Colonic mucosa (tissue), 4 donors: ENCODE measurements around the gene NDUFB8. TPM values are rescaled to one million over a fixed set of nuclear protein-coding genes. Genes with fewer than 3 reads are reported as not detected.
A peak's percentile ranks its signal among the peaks of the same experiment; 100 is the strongest.
"Not testable (repeated sequence)": the region's sequence is repeated elsewhere in the genome, so short reads cannot be mapped to it uniquely, and the experiment has no call there.

Experiments used
- DNase-seq: peaks from one replicate; pipeline ENCODE4 v3.0.0-alpha.2; 2020
- H3K27ac ChIP-seq: fragments of 200-600 bp; one replicate; pipeline ENCODE4 v1.8.0; 2021
- H3K27me3 ChIP-seq: fragments of 200-600 bp; one replicate; pipeline ENCODE4 v1.8.0; 2021
- H3K36me3 ChIP-seq: fragments of 200-600 bp; one replicate; pipeline ENCODE4 v1.8.0; 2021
- H3K4me1 ChIP-seq: fragments of 200-600 bp; one replicate; pipeline ENCODE4 v1.8.0; 2021; ENCODE audit warnings: mild to moderate bottlenecking
- H3K4me3 ChIP-seq: fragments of 200-600 bp; one replicate; pipeline ENCODE4 v1.8.0; 2021
- H3K9ac ChIP-seq, 2 donors: one replicate each; pipeline ENCODE4 v1.7.0; 2013; ENCODE audit warnings: control low read depth in 2 of 2, low read depth in 2 of 2, low read length in 2 of 2
- H3K9me3 ChIP-seq: fragments of 200-600 bp; one replicate; pipeline ENCODE4 v1.8.0; 2021
- intact Hi-C: fragments of 100-400 bp; cut with DNase I; formaldehyde crosslinking; loops from one replicate; pipeline ENCODE4 v1.14.1; 2022
- total RNA-seq, 2 donors: library from RNA; stranded (reverse); fragmentation: NEBNext Ultra II Directional in 1 of 2; extraction: Animal tissue kit (Norgen Biotek cat#: 25700) in 1 of 2; gene quantifications; one replicate each; pipeline ENCODE4 v1.2.1, GENCODE V29; 2021
- TF ChIP-seq, protein P1 (sequence below): fragments of 200-600 bp; IDR thresholded peaks from one replicate; pipeline ENCODE4 v1.8.0; 2022; ENCODE audit warnings: antibody characterized with exemption, mild to moderate bottlenecking
- donor health status: healthy.
- donor health status: DM: no; HTN: no; CAD: no.
- donor health status: DM: no; HTN: no; CAD: no.

NDUFB8 gene
- total RNA-seq = 100 to 1,000 TPM; 189 to 243 TPM

DNA sequence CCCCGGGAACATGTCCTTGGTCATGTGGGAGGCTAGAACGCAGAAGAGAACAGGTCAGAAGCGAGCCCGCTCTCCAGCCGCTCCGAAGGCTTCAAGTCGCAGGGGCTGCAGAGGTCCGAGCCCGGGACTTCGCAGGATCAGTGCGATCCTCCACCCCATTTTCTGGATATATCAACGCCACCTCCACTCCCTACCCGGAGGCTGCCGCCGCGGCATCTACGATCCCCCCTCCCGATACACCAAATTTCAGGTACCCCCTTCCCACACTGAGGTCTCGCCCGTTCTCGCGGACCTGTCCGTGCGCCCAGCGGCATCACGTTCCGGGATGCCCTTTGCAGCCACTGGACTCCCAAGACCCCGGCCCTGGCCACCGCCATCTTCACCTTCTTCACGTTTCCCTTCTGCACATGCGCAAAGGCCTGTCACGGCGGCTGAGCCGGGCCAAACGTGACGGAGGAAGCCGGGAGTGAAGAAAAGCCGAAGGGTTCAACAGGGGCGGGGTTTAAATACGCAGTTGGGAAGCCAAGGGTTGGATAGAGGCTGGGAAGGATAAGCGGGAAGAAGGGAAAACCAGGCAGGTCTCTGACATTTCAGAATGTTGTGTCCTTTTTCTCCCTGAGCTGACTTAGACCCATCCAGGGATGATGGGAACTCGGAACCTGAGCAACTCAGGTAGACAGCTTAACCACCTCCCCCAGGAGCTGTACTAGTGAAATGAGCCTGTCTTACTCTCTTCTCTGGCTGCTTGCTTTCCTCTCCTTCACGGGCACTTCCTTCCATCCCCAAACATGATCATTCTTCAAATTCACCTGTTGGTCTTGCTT is at the start of gene NDUFB8:
TSS of gene NDUFB8 (minus strand) at position 397 of the 824 bp plus-strand sequence. CDS start at position 377, 20 bp downstream.
- Histone ChIP-seq H3K36me3 (peaks cover 5% of the 10 kb centered on the region), H3K9ac (peak within 1 kb of the TSS; percentile 87 to 96), H3K4me3 (peak within 1 kb of the TSS; percentile 96), H3K27me3 (no peaks in the 10 kb centered on the region), H3K9me3 (no peaks in the 10 kb centered on the region), H3K4me1 (no peaks in the 10 kb centered on the region), H3K27ac (peak within 1 kb of the TSS; percentile 56)
- TF ChIP-seq, protein P1, sequence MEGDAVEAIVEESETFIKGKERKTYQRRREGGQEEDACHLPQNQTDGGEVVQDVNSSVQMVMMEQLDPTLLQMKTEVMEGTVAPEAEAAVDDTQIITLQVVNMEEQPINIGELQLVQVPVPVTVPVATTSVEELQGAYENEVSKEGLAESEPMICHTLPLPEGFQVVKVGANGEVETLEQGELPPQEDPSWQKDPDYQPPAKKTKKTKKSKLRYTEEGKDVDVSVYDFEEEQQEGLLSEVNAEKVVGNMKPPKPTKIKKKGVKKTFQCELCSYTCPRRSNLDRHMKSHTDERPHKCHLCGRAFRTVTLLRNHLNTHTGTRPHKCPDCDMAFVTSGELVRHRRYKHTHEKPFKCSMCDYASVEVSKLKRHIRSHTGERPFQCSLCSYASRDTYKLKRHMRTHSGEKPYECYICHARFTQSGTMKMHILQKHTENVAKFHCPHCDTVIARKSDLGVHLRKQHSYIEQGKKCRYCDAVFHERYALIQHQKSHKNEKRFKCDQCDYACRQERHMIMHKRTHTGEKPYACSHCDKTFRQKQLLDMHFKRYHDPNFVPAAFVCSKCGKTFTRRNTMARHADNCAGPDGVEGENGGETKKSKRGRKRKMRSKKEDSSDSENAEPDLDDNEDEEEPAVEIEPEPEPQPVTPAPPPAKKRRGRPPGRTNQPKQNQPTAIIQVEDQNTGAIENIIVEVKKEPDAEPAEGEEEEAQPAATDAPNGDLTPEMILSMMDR = no peak
- intact Hi-C loops = no loop called here
- DNase-seq = peak; percentile 97

DNA sequence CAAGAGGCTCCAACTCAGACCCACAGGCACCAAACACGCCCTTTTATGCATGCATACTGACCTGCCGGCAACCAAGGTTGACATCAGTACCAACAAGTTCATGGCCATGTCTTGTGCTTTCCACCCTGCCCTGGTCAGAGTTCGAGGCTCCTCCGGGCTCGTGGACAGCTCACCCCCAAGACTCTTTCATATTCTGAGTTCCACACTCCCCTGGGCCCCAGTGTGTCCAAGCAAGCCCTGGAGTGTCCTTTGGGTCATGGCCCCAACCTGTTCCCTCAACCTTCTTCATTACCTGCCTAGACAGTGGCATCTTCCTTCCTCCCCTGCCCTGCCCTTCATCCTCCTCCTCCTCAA is 46.6 kb upstream of the NDUFB8 start:
- TF ChIP-seq, protein P1 = no peak
- Histone ChIP-seq H3K9me3 (no peaks in the 10 kb centered on the region), H3K36me3 (no peaks in the 10 kb centered on the region), H3K27me3 (no peaks in the 10 kb centered on the region), H3K9ac (no peak overlapping the region), H3K4me1 (no peaks in the 10 kb centered on the region), H3K4me3 (no peak overlapping the region), H3K27ac (no peak overlapping the region)
- intact Hi-C loops = no loop called here
- DNase-seq = no peak

DNA sequence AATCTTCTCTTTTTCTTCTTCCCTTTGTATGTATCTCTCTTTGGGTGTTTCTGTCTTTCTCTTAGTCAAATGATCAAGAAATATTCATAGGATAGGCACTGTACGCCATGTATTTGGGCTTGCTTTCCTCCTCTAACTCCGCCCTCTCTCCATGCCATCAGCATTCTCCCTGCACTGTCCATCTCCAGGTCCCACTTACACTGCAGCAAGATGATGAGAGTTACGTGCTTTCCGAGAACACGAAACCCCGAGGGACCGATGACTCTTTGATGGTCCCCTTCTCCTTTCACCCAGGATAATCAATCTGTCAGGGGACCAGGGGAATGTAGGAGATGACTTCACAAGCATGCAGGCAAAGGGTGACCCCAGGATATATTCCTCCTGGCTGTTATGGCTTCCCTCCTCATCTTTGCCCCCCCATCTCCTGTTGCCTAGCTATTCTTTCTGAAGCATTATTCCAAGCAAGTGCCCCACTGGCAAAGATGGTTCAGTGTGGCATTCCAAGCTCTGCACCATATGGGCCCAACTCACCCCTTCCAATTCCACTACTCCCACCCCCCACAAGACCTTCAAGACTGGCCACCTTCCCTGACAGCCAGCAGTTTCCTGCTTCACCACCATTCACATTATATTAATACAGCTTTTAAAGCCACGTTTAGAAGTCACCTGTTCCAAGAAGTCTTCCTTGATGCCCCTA is 46.1 kb upstream of the NDUFB8 start:
- H3K36me3 ChIP-seq = no peaks in the 10 kb centered on the region
- H3K27me3 ChIP-seq = no peaks in the 10 kb centered on the region
- no peaks in the 10 kb centered on the region for H3K4me1 ChIP-seq
- H3K27ac ChIP-seq = no peak overlapping the region
- DNase-seq = no peak
- TF ChIP-seq, protein P1 = no peak
- intact Hi-C loops = no loop called here
- no peak overlapping the region for H3K9ac ChIP-seq
- H3K4me3 ChIP-seq = no peak overlapping the region
- no peaks in the 10 kb centered on the region for H3K9me3 ChIP-seq

DNA sequence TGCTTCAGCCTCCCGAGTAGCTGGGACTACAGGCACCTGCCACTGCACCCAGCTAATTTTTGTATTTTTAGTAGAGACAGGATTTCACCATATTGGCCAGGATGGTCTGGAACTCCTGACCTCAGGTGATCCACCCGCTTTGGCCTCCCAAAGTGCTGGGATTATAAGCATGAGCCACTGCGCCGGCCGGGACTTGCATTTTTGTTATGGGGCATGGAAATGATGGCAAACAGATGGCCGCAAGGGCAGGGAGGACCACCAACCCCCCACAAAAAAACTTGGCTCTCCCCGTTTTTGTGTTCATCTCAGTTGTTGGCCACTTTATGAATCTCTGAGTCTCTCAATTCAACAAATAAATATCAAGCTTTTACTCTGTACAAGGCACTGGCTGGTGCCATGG is 45.5 kb upstream of the NDUFB8 start:
- H3K9me3 ChIP-seq, DNase-seq, H3K9ac ChIP-seq, H3K27ac ChIP-seq, H3K4me3 ChIP-seq, H3K4me1 ChIP-seq, H3K36me3 ChIP-seq, intact Hi-C loops, H3K27me3 ChIP-seq: not testable (repeated sequence)

DNA sequence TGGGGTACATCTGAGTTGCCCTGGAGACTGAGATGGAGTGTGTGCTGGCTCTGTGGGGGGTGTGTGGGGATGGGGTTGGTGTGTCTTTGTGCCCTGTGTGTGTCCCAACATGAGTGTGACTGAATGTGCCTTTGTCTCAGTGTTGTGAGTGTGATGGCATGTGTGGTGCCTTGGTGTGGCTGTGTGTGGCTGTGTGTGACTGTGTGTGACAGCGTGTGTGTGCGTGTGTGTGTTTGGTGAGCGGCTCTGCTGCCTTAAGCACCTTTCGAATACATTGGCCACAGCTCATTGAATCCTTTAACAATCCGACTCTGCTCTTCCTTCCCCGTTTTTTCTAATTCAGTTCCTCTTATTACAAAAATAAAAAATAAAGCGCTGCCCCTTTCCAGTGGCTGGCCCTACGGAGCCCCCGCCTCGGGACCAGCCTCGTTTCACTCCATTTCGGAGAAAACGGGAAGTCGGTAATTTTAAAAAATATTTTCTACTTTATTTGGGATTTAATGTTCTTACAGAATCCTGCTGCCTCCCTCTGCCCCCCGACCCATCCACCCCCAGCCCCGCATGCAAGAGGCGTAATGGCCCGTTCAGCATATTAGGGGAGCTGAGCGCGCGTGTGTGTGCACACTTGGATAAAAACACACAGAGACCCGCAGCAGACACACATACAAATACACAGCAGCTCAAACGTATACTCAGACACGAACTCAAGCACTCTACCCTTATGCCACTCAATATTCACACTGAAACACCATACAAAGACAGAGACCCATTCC is 41.6 kb upstream of the NDUFB8 start:
- Histone ChIP-seq H3K36me3 (no peaks in the 10 kb centered on the region), H3K4me3 (no peak overlapping the region), H3K4me1 (no peaks in the 10 kb centered on the region), H3K27me3 (peaks cover 4% of the 10 kb centered on the region), H3K9ac (no peak overlapping the region), H3K27ac (no peak overlapping the region), H3K9me3 (no peaks in the 10 kb centered on the region)
- TF ChIP-seq, protein P1 = no peak
- no peak for DNase-seq
- intact Hi-C loops = no loop called here
